Upper lobe of right lung (tissue), 1 donor: Measurements from ENCODE around the gene PRKAR1B. TPM values are rescaled to one million over a fixed set of nuclear protein-coding genes. Genes with fewer than 3 reads are reported as not detected.

Experiments used
- ATAC-seq: fragments of 200-7000 bp; cut with Tn5 transposase; one replicate; pipeline ENCODE4 v1.9.1; 2020; ENCODE audit warnings: mild to moderate bottlenecking, moderate library complexity
- DNase-seq: peaks from one replicate; pipeline ENCODE4 v3.0.0-alpha.2; 2020
- H3K27ac ChIP-seq: fragments of 200-600 bp; one replicate; pipeline ENCODE4 v1.8.0; 2022
- H3K27me3 ChIP-seq: fragments of 200-600 bp; one replicate; pipeline ENCODE4 v1.8.0; 2022; ENCODE audit warnings: mild to moderate bottlenecking
- H3K36me3 ChIP-seq: fragments of 200-600 bp; one replicate; pipeline ENCODE4 v1.8.0; 2022
- H3K4me1 ChIP-seq: fragments of 200-600 bp; one replicate; pipeline ENCODE4 v1.8.0; 2022
- H3K4me3 ChIP-seq: fragments of 200-600 bp; one replicate; pipeline ENCODE4 v1.8.0; 2022; ENCODE audit warnings: mild to moderate bottlenecking
- H3K9me3 ChIP-seq: fragments of 200-600 bp; one replicate; pipeline ENCODE4 v1.8.0; 2022
- CTCF ChIP-seq: fragments of 200-600 bp; IDR thresholded peaks from one replicate; pipeline ENCODE4 v1.8.0; 2022; ENCODE audit warnings: antibody characterized with exemption
- intact Hi-C: fragments of 100-400 bp; cut with DNase I; formaldehyde crosslinking; loops from one replicate; pipeline ENCODE4 v1.11.0; 2022
- total RNA-seq: library from RNA; stranded (reverse); fragmentation: NEBNext Ultra II Directional; extraction: Animal tissue kit (Norgen Biotek cat#: 25700); gene quantifications from one replicate; pipeline ENCODE4 v1.2.1, GENCODE V29; 2021
- donor health status: DM: no; HTN: yes; CAD: no; lungs with severe emphysema.

The PRKAR1B gene
- total RNA-seq, 1 donor from 2014 or later, result 25.7 TPM

GRCh38 chr7:768881-769504 lies 41.9 kb upstream of the PRKAR1B start:
- no peak for ATAC-seq
- no peak overlapping the region for H3K27ac ChIP-seq
- intact Hi-C loops, result no loop called here

GRCh38 chr7:767941-768731 lies 41.1 kb upstream of the PRKAR1B start:
- no peak for TF ChIP-seq CTCF
- Histone ChIP-seq H3K4me3 (no peak overlapping the region), H3K27ac (no peak overlapping the region)

More at GRCh38 chr7:768881-769504, 41.9 kb upstream of the PRKAR1B start:
- TF ChIP-seq CTCF, result no peak
- H3K27me3 ChIP-seq, result no peaks in the 10 kb centered on the region
- H3K4me3 ChIP-seq, result no peak overlapping the region
- H3K36me3 ChIP-seq, result peaks cover 21% of the 10 kb centered on the region
- DNase-seq, result no peak
- H3K9me3 ChIP-seq, result no peaks in the 10 kb centered on the region
- peaks cover 21% of the 10 kb centered on the region for H3K4me1 ChIP-seq

GRCh38 chr7:767580-767940 lies 40.5 kb upstream of the PRKAR1B start:
- H3K4me3 ChIP-seq, result no peak overlapping the region
- H3K4me1 ChIP-seq, result peaks cover 21% of the 10 kb centered on the region
- no peak for DNase-seq
- H3K27me3 ChIP-seq, result no peaks in the 10 kb centered on the region
- H3K27ac ChIP-seq, result no peak overlapping the region
- H3K36me3 ChIP-seq, result peaks cover 35% of the 10 kb centered on the region
- intact Hi-C loops, result no loop called here
- TF ChIP-seq CTCF, result no peak
- no peaks in the 10 kb centered on the region for H3K9me3 ChIP-seq
- no peak for ATAC-seq

More at GRCh38 chr7:767941-768731, 41.1 kb upstream of the PRKAR1B start:
- Histone ChIP-seq H3K36me3 (peaks cover 30% of the 10 kb centered on the region), H3K4me1 (peaks cover 21% of the 10 kb centered on the region), H3K9me3 (no peaks in the 10 kb centered on the region), H3K27me3 (no peaks in the 10 kb centered on the region)
- no peak for ATAC-seq
- intact Hi-C loops, result no loop called here
- DNase-seq, result no peak

- no peaks in the 10 kb centered on the region for H3K27me3 ChIP-seq
- intact Hi-C loops, result no loop called here
- no peak for ATAC-seq
- peaks cover under 1% of the 10 kb centered on the region for H3K4me1 ChIP-seq
- no peak overlapping the region for H3K4me3 ChIP-seq
- H3K27ac ChIP-seq, result no peak overlapping the region
- H3K36me3 ChIP-seq, result peaks cover 47% of the 10 kb centered on the region
- no peak for TF ChIP-seq CTCF
- H3K9me3 ChIP-seq, result no peaks in the 10 kb centered on the region
- no peak for DNase-seq
These were observed 38.3 kb upstream of the PRKAR1B start for GRCh38 chr7:765383-765782.

GRCh38 chr7:763762-764161 lies 36.7 kb upstream of the PRKAR1B start:
- H3K4me3 ChIP-seq, result no peak overlapping the region
- ATAC-seq (no peak), DNase-seq (no peak)
- intact Hi-C loops, result no loop called here
- H3K4me1 ChIP-seq, result no peaks in the 10 kb centered on the region
- TF ChIP-seq CTCF, result no peak
- no peaks in the 10 kb centered on the region for H3K9me3 ChIP-seq
- H3K27me3 ChIP-seq, result no peaks in the 10 kb centered on the region
- H3K27ac ChIP-seq, result no peak overlapping the region
- H3K36me3 ChIP-seq, result peaks cover 47% of the 10 kb centered on the region
